Liver (tissue), 9 donors: ENCODE results near the gene PFDN6. TPM values are rescaled to one million over a fixed set of nuclear protein-coding genes. Genes with fewer than 3 reads are reported as not detected.

Source experiments
- DNase-seq: peaks from one replicate; pipeline ENCODE4 v3.0.0-alpha.2; 2017; ENCODE audit warnings: low spot score
- H3K27ac ChIP-seq, 2 donors: one replicate each; pipeline ENCODE4 v1.7.0; 2013; ENCODE audit warnings: inconsistent platforms in 2 of 2, low read length in 2 of 2, control low read depth in 1 of 2, low read depth in 1 of 2, mild to moderate bottlenecking in 1 of 2
- H3K27me3 ChIP-seq, 4 donors: one replicate each; pipeline versions ENCODE4 v1.6.1 to v1.7.0; 2013; ENCODE audit warnings: low read length in 3 of 4, inconsistent platforms in 1 of 4, mild to moderate bottlenecking in 1 of 4, moderate library complexity in 1 of 4; ENCODE audit not compliant: control insufficient read depth in 4 of 4, insufficient read depth in 4 of 4
- H3K36me3 ChIP-seq, 4 donors: one replicate each; pipeline versions ENCODE4 v1.6.1 to v1.7.0; 2013; ENCODE audit warnings: low read length in 3 of 4, mild to moderate bottlenecking in 3 of 4, low read depth in 1 of 4, moderate library complexity in 1 of 4; ENCODE audit not compliant: control insufficient read depth in 4 of 4, insufficient read depth in 3 of 4
- H3K4me1 ChIP-seq, 4 donors: one replicate each; pipeline versions ENCODE4 v1.6.1 to v1.7.0; 2013; ENCODE audit warnings: low read length in 3 of 4, mild to moderate bottlenecking in 3 of 4, moderate library complexity in 1 of 4; ENCODE audit not compliant: control insufficient read depth in 4 of 4, insufficient read depth in 4 of 4
- H3K4me3 ChIP-seq, 3 donors: one replicate each; pipeline versions ENCODE4 v1.6.1 to v1.7.0; 2013; ENCODE audit warnings: low read length in 3 of 3, control low read depth in 1 of 3, low read depth in 1 of 3, mild to moderate bottlenecking in 1 of 3
- H3K9ac ChIP-seq, 2 donors: one replicate each; pipeline ENCODE4 v1.7.0; 2013; ENCODE audit warnings: low read length in 2 of 2, mild to moderate bottlenecking in 2 of 2, moderate library complexity in 2 of 2, control low read depth in 1 of 2, low read depth in 1 of 2
- H3K9me3 ChIP-seq, 4 donors: one replicate each; pipeline versions ENCODE4 v1.6.1 to v1.7.0; 2013; ENCODE audit warnings: low read length in 3 of 4; ENCODE audit not compliant: control insufficient read depth in 4 of 4
- EGR1 ChIP-seq, 2 donors: IDR thresholded peaks; 2 replicates each; pipeline ENCODE4 v1.6.1; 2016 to 2018; ENCODE audit warnings: antibody characterized with exemption in 2 of 2, low read depth in 2 of 2
- FOXA1 ChIP-seq: IDR thresholded peaks from 2 replicates; pipeline ENCODE4 v1.6.1; 2016; ENCODE audit warnings: antibody characterized with exemption
- FOXA2 ChIP-seq: IDR thresholded peaks from 2 replicates; pipeline ENCODE4 v1.6.1; 2016; ENCODE audit warnings: antibody characterized with exemption
- GABPA ChIP-seq, 2 donors: IDR thresholded peaks in 1 of 2; conservative IDR thresholded peaks in 1 of 2; 2 replicates each; pipeline ENCODE4 v1.6.1; 2016; ENCODE audit warnings: antibody characterized with exemption in 2 of 2, mild to moderate bottlenecking in 1 of 2, moderate library complexity in 1 of 2
- HNF4A ChIP-seq, 2 donors: conservative IDR thresholded peaks; 2 replicates each; pipeline ENCODE4 v1.6.1; 2016; ENCODE audit warnings: antibody characterized with exemption in 2 of 2, mild to moderate bottlenecking in 2 of 2
- HNF4G ChIP-seq: IDR thresholded peaks from 2 replicates; pipeline ENCODE4 v1.6.1; 2016; ENCODE audit warnings: antibody characterized with exemption
- JUND ChIP-seq, 2 donors: IDR thresholded peaks; 2 replicates each; pipeline ENCODE4 v1.6.1; 2016; ENCODE audit warnings: antibody characterized with exemption in 2 of 2
- NR2F2 ChIP-seq: IDR thresholded peaks from 2 replicates; pipeline ENCODE4 v1.6.1; 2016; ENCODE audit warnings: antibody characterized with exemption
- RAD21 ChIP-seq, 2 donors: IDR thresholded peaks; 2 replicates each; pipeline ENCODE4 v1.6.1; 2016; ENCODE audit warnings: antibody characterized with exemption in 2 of 2, mild to moderate bottlenecking in 2 of 2
- RXRA ChIP-seq, 2 donors: IDR thresholded peaks; 2 replicates each; pipeline ENCODE4 v1.6.1; 2017 to 2018; ENCODE audit warnings: antibody characterized with exemption in 2 of 2, mild to moderate bottlenecking in 1 of 2
- SP1 ChIP-seq: IDR thresholded peaks from 2 replicates; pipeline ENCODE4 v1.6.1; 2018; ENCODE audit warnings: antibody characterized with exemption, mild to moderate bottlenecking
- TAF1 ChIP-seq: conservative IDR thresholded peaks from 2 replicates; pipeline ENCODE4 v1.6.1; 2016; ENCODE audit warnings: antibody characterized with exemption, mild to moderate bottlenecking
- YY1 ChIP-seq: IDR thresholded peaks from 2 replicates; pipeline ENCODE4 v1.6.1; 2016; ENCODE audit warnings: antibody characterized with exemption, mild to moderate bottlenecking
- ZBTB33 ChIP-seq: IDR thresholded peaks from 2 replicates; pipeline ENCODE4 v1.6.1; 2016; ENCODE audit warnings: antibody characterized with exemption
- WGBS: extraction: QIAGEN DNeasy Blood & Tissue Kit; methylation state at CpG from one replicate; pipeline ENCODE4 v1.1.7; 2013; 5-methylcytosine and 5-hydroxymethylcytosine counted together
- polyA plus RNA-seq, 2 donors: library from polyadenylated mRNA; stranded (reverse) in 1 of 2; unstranded in 1 of 2; fragments of 200-250 nt in 1 of 2; fragments of >200 nt in 1 of 2; fragmentation: Nextera tagmentation in 1 of 2; extraction: Ambion mirVana in 1 of 2; gene quantifications; one replicate each; pipeline versions ENCODE4 v1.2.1 to v1.2.3, GENCODE V29; 2013 to 2015
- total RNA-seq, 2 donors: library from RNA; depleted of rRNA; stranded (reverse); fragments of >200 nt; gene quantifications; one replicate each; pipeline ENCODE4 v1.2.3, GENCODE V29; 2014
- TF ChIP-seq, protein P1 (sequence below): fragments of 150-350 bp; IDR thresholded peaks from 2 replicates; pipeline ENCODE4 v1.5.1; 2017; ENCODE audit warnings: improper control_type of control experiment, low read depth, low read length; ENCODE audit not compliant: missing input control
- TF ChIP-seq, protein P2 (sequence below): IDR thresholded peaks from 2 replicates; pipeline ENCODE4 v1.6.1; 2016; ENCODE audit warnings: antibody characterized with exemption
- TF ChIP-seq, protein P3 (sequence below): IDR thresholded peaks from 2 replicates; pipeline ENCODE4 v1.6.1; 2016; ENCODE audit warnings: antibody characterized with exemption, mild to moderate bottlenecking
- TF ChIP-seq, protein P4 (sequence below): IDR thresholded peaks from 2 replicates; pipeline ENCODE4 v1.6.1; 2016; ENCODE audit warnings: antibody characterized with exemption
- donor health status: healthy.
- donor health status: healthy.
- donor health status: healthy.
- donor health status: healthy.
- donor health status: healthy.

Gene PFDN6
- total and polyA plus RNA-seq, 4 donors: 6.5 to 60.1 (median 17.4) TPM

- 20% methylated on average over 15 of the region's 15 CpGs for WGBS
Observed at GRCh38 chr6:33249732-33250630, 39.4 kb upstream of the PFDN6 start.

GRCh38 chr6:33250731-33251130 lies 38.7 kb upstream of the PFDN6 start:
- 94% methylated on average over 13 of the region's 13 CpGs for WGBS
- peaks cover 0 to 6% (median 3%) of the 10 kb centered on the region in 4 donors for H3K36me3 ChIP-seq
- TF ChIP-seq, protein P1, sequence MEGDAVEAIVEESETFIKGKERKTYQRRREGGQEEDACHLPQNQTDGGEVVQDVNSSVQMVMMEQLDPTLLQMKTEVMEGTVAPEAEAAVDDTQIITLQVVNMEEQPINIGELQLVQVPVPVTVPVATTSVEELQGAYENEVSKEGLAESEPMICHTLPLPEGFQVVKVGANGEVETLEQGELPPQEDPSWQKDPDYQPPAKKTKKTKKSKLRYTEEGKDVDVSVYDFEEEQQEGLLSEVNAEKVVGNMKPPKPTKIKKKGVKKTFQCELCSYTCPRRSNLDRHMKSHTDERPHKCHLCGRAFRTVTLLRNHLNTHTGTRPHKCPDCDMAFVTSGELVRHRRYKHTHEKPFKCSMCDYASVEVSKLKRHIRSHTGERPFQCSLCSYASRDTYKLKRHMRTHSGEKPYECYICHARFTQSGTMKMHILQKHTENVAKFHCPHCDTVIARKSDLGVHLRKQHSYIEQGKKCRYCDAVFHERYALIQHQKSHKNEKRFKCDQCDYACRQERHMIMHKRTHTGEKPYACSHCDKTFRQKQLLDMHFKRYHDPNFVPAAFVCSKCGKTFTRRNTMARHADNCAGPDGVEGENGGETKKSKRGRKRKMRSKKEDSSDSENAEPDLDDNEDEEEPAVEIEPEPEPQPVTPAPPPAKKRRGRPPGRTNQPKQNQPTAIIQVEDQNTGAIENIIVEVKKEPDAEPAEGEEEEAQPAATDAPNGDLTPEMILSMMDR: no peak
- TF ChIP-seq TAF1 (no peak), HNF4G (no peak), HNF4A (conservative IDR thresholded peaks at IDR 0.05) (no peak), ZBTB33 (no peak), GABPA (IDR thresholded peaks at IDR 0.05 in 1 of 2, conservative IDR thresholded peaks at IDR 0.05 in 1 of 2) (no peak), YY1 (no peak), FOXA1 (no peak), RXRA (IDR thresholded peaks at IDR 0.05) (no peak), EGR1 (IDR thresholded peaks at IDR 0.05; ENCODE audit: low read depth in 2 of 2) (no peak), JUND (IDR thresholded peaks at IDR 0.05) (no peak), NR2F2 (no peak), SP1 (no peak), RAD21 (IDR thresholded peaks at IDR 0.05) (no peak), FOXA2 (no peak)
- TF ChIP-seq, protein P2, sequence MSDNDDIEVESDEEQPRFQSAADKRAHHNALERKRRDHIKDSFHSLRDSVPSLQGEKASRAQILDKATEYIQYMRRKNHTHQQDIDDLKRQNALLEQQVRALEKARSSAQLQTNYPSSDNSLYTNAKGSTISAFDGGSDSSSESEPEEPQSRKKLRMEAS: no peak
- TF ChIP-seq, protein P3, sequence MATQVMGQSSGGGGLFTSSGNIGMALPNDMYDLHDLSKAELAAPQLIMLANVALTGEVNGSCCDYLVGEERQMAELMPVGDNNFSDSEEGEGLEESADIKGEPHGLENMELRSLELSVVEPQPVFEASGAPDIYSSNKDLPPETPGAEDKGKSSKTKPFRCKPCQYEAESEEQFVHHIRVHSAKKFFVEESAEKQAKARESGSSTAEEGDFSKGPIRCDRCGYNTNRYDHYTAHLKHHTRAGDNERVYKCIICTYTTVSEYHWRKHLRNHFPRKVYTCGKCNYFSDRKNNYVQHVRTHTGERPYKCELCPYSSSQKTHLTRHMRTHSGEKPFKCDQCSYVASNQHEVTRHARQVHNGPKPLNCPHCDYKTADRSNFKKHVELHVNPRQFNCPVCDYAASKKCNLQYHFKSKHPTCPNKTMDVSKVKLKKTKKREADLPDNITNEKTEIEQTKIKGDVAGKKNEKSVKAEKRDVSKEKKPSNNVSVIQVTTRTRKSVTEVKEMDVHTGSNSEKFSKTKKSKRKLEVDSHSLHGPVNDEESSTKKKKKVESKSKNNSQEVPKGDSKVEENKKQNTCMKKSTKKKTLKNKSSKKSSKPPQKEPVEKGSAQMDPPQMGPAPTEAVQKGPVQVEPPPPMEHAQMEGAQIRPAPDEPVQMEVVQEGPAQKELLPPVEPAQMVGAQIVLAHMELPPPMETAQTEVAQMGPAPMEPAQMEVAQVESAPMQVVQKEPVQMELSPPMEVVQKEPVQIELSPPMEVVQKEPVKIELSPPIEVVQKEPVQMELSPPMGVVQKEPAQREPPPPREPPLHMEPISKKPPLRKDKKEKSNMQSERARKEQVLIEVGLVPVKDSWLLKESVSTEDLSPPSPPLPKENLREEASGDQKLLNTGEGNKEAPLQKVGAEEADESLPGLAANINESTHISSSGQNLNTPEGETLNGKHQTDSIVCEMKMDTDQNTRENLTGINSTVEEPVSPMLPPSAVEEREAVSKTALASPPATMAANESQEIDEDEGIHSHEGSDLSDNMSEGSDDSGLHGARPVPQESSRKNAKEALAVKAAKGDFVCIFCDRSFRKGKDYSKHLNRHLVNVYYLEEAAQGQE: no peak
- TF ChIP-seq, protein P4, sequence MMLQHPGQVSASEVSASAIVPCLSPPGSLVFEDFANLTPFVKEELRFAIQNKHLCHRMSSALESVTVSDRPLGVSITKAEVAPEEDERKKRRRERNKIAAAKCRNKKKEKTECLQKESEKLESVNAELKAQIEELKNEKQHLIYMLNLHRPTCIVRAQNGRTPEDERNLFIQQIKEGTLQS: no peak
- no peak overlapping the region for H3K4me3 ChIP-seq
- no peak overlapping the region for H3K27ac ChIP-seq
- no peaks in the 10 kb centered on the region for H3K9me3 ChIP-seq
- no peak for DNase-seq
- H3K4me1 ChIP-seq: peaks cover 2 to 29% (median 23%) of the 10 kb centered on the region in 4 donors
- no peak overlapping the region for H3K9ac ChIP-seq
- H3K27me3 ChIP-seq: no peaks in the 10 kb centered on the region

More at GRCh38 chr6:33249732-33250630, 39.4 kb upstream of the PFDN6 start:
- Histone ChIP-seq H3K27me3 (no peaks in the 10 kb centered on the region), H3K27ac (peak overlapping the region; percentile 88 to 92), H3K4me1 (peaks cover 2 to 29% (median 23%) of the 10 kb centered on the region in 4 donors), H3K9ac (peak overlapping the region; percentile 40 to 79), H3K9me3 (no peaks in the 10 kb centered on the region), H3K36me3 (peaks cover 0 to 6% (median 1%) of the 10 kb centered on the region in 4 donors), H3K4me3 (peak overlapping the region; percentile 55 to 76 (median 67))
- TF ChIP-seq, protein P1: no peak
- TF ChIP-seq TAF1 (peak; percentile 1), RAD21 (IDR thresholded peaks at IDR 0.05) (no peak), GABPA (IDR thresholded peaks at IDR 0.05 in 1 of 2, conservative IDR thresholded peaks at IDR 0.05 in 1 of 2) (no peak), SP1 (no peak)
- DNase-seq: no peak
